GM08714 (cell line): Measurements from ENCODE around the gene LRRC9.
"Not testable (repeated sequence)": the region's sequence is repeated elsewhere in the genome, so short reads cannot be mapped to it uniquely, and the experiment has no call there.

Source experiments
- H3K4me3 ChIP-seq: fragments of 200-500 bp; sonication (Bioruptor generic); 2 replicates; pipeline ENCODE4 v1.5.1; 2014; ENCODE audit warnings: mild to moderate bottlenecking, low read length, inconsistent platforms
- ZNF274 ChIP-seq: IDR thresholded peaks from 2 replicates; pipeline ENCODE4 v1.6.1; 2012; ENCODE audit warnings: mild to moderate bottlenecking, low read depth, low read length

LRRC9 gene

GRCh38 chr14:59925797-59926196, 5.9 kb downstream of the LRRC9 start:
- H3K4me3 ChIP-seq, result no peak overlapping the region
- no peak for TF ChIP-seq ZNF274

GRCh38 chr14:59926534-59926933, 6.6 kb downstream of the LRRC9 start:
- no peak overlapping the region for H3K4me3 ChIP-seq
- TF ChIP-seq ZNF274, result no peak

DNA sequence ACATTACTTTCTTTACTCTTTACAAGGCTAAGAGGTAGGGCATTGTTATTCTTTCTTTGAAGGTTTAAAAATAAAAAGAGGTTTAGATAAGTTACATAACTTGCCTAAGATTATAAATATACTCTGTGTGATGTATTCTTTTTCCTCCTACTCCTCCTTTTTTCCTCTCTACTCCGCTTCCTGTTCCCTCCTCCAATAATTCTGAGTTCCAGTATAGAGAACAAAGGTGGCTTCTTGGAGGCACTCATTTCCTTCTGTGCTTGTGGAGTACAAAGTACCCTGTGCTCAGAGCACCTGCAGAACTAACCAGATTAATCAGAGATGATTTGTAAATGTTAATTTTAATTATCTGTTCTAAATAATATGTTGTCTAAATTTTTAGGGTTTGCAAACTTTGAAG, 11.3 kb downstream of the LRRC9 start:
- no peak overlapping the region for H3K4me3 ChIP-seq
- TF ChIP-seq ZNF274, result no peak

DNA sequence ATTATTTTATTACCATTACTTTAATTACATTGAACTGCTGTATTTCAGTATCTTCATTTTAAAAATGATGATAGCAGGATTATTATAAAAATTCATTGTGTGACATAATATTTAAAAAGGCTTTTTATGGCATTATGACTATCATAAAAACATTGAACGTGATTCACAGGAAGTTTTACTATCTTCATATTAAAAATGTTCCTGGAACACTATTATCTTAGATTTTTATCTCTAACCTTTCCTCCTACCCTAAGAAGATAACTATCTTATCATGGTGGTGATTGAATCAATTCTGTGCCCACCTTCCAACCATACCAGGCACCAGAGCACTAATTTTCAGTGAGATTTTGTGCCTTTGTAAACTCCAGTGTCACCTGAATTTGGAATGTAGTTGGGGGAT, 16.2 kb downstream of the LRRC9 start:
- no peak overlapping the region for H3K4me3 ChIP-seq
- TF ChIP-seq ZNF274, result no peak

DNA sequence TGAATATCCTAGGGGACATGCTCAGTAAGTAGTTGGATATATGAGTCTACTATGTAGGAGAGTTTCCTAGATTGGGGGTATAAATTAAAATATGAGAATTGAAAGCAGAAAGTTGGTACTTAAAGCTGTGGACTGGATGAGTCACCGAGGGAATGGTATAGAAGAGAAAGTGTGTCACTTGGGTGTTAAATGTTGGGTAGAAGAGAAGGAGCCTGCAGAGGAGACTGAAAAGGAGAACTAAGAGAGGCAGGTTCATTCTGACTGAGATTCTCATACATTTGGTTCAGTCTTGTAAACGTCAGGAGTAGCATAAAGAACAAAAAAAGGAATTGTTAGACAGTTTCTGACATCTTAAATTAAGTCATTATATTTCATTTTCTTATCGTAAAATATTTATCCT, 19.9 kb downstream of the LRRC9 start:
- no peak overlapping the region for H3K4me3 ChIP-seq
- no peak for TF ChIP-seq ZNF274

DNA sequence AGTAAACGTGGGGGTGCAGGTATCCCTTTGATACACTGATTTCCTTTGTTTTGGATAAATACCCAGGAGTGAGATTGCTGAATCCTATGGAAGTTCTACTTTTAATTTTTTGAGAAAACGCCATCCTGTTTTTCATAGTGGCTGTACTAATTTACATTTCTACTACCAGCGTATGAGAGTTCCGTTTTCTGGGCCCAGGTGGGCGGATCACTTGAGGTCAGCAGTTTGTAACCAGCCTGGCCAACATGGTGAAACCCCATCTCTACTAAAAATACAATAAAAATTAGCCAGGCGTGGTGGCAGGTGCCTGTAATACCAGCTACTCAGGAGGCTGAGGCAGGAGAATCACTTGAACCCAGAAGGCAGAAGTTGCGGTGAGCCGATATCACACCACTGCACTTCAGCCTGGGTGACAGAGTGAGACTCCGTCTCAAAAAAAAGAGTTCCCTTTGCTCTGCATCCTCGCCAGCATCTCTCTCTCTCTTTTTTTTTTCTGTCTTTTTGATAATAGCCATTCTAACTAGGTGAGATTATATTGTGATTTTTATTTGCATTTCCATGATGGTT, 22.4 kb downstream of the LRRC9 start:
- not testable (repeated sequence) for H3K4me3 ChIP-seq

DNA sequence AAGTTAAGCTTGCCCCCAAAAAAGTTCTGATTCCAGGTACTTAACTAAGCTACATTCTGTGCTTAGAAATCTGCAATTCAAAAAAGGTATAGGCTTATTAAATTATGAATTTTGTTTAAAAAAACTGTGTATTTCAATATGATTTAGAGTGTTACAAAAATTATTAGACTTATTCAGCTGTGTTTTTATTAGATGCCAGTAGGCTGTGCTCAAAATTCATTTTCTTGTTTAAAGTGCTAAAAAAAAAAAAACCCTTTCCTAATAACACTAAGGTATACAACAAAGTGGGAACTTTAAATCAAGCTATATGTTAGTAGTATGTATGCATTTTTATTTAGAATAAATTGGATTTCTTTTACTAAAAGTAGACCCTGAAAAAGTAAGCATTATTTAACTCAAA, 25.0 kb downstream of the LRRC9 start:
- H3K4me3 ChIP-seq, result no peak overlapping the region
- TF ChIP-seq ZNF274, result no peak

GRCh38 chr14:59952141-59952540, 32.2 kb downstream of the LRRC9 start:
- H3K4me3 ChIP-seq, result not testable (repeated sequence)

DNA sequence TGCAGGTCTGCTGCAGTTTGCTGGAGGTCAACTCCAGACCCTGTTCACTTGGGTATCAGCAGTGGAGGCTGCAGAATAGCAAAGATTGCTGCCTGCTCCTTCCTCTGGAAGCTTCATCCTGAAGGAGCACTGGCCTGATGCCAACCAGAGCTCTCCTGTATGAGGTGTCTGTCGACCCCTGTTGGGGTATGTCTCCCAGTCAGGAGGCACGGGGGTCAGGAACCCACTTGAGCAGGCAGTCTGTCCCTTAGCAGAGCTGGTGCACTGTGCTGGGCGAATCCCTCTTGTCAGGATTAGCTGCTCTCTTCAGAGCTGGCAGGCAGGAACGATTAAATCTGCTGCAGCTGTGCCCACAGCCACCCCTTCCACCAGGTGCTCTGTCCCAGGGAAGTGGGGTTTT, 37.9 kb downstream of the LRRC9 start:
- H3K4me3 ChIP-seq, result not testable (repeated sequence)

- H3K4me3 ChIP-seq, result no peak overlapping the region
- TF ChIP-seq ZNF274, result no peak
These were observed 39.7 kb downstream of the LRRC9 start for GRCh38 chr14:59959668-59960067.

- TF ChIP-seq ZNF274, result no peak
- no peak overlapping the region for H3K4me3 ChIP-seq
These were observed 41.6 kb downstream of the LRRC9 start for GRCh38 chr14:59961518-59962062.

GRCh38 chr14:59964251-59965007, 44.5 kb downstream of the LRRC9 start:
- TF ChIP-seq ZNF274, result no peak
- no peak overlapping the region for H3K4me3 ChIP-seq

DNA sequence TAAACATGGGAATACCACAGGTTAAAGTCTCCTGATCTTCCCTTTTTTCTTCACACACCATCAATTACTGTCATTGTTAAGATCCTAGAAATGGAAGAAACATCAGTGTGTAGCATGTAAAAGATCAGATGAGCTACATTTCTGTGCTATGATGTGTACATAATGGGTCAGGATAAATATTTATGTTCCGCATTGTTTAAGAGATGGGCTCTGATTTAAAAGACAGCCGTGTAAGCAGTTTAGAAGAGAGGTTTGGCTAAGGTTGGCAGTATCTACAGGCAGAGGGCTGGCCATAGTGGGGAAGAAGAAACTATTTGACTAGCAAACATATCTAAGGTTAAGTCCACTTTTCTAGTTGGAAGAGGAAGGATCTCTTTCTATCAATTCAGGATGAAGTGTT, 49.4 kb downstream of the LRRC9 start:
- TF ChIP-seq ZNF274, result no peak

GRCh38 chr14:59981564-59981963, 61.6 kb downstream of the LRRC9 start:
- no peak for TF ChIP-seq ZNF274
- no peak overlapping the region for H3K4me3 ChIP-seq

More for the DNA sequence above, 49.4 kb downstream of the LRRC9 start:
- H3K4me3 ChIP-seq, result no peak overlapping the region

DNA sequence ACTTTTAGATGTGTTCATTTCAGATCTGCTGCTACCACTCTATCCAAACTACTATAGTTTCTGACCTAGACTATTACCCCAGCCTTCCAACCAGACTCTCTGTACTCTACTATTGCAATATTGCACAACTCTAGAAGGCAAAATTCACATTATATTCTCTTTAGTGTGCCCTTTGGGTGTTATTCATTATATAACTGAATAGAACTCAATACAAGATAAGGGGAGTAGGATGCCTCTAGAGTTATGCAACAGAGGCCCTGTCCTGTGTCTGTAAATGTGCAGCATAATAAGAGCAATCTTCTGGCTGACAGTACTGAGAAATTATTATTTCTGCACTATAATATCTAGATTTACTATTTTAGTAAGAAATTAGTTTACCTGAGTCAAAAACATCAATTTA, 63.1 kb downstream of the LRRC9 start:
- no peak for TF ChIP-seq ZNF274
- no peak overlapping the region for H3K4me3 ChIP-seq

DNA sequence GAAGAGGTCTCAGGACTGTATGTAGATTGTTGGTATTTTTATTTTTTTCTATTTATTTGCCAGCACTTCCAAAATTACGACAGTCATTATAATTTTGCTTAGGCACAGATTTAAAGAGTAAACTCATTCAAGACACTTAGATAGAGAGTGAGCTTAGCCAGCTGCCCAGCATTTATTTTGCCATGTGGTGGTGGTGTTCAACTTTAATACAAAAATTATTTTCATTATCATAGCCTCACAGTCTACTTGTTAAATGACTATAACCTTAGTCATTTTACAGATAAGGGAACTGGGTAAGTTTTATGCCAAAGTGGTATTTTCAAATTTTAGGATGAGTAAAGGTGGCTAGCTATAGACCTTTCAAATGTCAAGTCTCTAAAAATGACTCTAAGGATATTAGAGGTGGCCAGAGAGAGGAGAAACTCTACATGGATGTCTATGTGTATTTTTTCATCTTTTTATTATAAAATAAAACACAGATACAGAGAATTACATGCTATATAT, 66.7 kb downstream of the LRRC9 start:
- H3K4me3 ChIP-seq, result no peak overlapping the region
- TF ChIP-seq ZNF274, result no peak
